SHP77 (cell line): ENCODE results near the gene TUBB4B.

Experiments
- DNase-seq, 2 experiments: peaks; one replicate each; lab custom pipeline; 2025; lab: John Stamatoyannopoulos, UW

TUBB4B gene

DNA sequence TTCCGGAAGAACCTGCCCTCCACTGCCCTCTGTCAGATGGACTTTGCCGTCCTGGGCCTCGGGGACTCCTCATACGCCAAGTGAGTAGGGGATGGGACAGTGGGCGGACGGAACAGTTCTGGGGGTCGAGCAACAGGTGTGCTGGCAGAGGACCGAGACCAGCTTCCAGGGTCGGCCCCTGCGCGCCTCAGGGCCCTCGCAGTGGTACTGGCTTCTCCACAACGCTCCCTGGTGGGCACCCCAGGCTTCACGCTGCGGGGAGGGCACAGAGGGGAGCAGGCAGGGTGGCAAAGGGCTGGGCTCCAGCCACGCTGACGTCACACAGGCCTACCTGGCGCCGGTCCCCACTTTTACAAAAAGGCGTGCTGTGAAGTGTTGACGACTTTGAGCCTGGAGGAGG, 28.6 kb upstream of the TUBB4B start:
- no peak for DNase-seq

GRCh38 chr9:137213160-137214060, 27.7 kb upstream of the TUBB4B start:
- no peak for DNase-seq

DNA sequence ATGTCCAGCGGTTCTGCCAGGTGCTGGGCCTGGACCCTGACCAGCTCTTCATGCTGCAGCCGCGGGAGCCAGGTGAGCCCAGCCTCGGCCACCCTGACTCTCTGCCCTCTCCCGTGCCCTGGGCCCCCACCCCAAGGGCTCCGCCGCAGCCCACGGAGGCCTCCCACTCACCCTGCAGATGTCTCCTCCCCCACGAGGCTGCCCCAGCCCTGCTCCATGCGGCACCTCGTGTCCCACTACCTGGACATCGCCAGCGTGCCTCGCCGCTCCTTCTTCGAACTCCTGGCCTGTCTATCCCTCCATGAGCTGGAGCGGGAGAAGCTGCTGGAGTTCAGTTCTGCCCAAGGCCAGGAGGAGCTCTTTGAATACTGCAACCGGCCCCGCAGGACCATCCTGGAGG, 26.5 kb upstream of the TUBB4B start:
- DNase-seq, result no peak

GRCh38 chr9:137215196-137215986, 25.7 kb upstream of the TUBB4B start:
- no peak for DNase-seq

DNA sequence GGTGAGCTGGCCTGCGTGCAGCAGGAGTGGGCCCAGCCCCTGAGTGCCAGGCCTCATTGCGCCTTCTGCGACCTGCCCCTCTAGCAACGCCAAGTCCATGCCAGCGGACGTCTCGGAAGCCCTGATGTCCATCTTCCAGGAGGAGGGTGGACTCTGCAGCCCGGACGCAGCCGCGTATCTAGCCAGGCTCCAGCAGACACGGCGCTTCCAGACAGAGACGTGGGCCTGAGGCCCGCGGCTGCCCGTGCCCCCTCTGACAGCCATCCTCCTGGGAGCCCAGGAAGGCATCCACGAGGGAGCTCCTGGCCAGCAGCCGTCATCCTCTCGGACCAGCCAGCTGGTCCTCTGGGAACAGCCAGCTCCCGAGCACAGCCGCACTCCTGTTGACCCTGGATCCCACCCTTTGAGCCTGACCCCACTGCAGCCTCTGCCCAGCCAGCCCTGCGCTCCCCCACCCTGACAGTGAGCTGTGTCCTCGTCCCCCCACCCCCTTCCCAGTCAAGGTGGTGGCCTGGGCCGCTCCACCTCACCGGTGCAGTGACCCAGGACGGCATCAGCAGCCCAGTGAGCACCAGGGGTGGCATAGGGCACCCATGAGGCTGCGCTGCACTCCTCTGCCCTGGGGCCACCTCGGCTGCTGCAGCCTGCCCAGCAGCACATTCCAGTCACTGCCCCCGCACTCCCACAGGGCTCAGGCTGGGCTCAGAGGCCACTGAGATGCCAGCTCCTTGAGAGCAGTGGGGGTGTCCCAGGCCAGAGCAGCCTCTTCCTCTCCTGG, 24.7 kb upstream of the TUBB4B start:
- DNase-seq, result no peak

DNA sequence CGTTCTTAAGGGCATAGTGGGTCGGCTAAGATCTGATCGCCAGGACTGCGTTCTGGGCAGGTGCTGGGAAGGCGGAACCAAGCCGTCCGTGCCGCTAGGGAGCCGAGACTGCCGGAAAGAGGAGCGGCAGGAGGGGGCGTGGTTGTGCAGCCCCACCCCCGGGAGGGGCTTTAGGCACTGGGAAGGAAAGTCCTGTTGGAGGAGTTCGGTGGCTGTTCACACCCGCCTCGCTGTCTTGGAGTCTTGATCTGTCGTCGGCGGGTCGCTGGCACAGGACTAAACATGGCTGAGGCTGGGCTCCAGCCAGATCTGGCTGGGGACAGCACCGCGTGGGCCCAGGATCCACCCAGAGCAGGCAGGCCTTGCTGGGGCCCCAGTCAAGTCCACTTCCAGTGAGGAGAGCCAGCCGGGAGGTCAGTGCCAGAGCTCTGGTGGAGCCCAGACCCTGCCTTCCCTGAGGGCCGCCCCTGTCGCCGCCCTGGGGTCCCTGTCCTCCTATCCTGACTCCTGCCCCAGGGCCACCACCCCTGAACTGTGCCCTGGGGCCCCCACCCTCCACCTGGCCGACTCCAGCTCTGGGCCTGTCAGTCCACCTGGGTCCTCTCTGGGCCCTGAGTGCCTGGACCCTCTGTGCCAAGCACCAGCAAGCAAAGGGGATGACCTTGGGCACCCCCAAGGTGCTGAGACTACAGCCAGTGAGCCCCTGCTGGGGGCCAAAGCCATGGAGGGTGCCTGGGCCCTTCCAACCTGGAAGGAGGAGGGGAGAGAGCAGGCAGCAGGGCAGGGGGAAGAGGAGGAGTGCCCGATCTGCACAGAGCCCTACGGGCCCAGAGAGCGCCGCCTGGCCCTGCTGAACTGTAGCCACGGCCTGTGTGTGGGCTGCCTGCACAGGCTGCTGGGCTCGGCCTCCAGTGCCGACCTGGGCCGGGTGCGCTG, 23.5 kb upstream of the TUBB4B start:
- DNase-seq, result no peak

DNA sequence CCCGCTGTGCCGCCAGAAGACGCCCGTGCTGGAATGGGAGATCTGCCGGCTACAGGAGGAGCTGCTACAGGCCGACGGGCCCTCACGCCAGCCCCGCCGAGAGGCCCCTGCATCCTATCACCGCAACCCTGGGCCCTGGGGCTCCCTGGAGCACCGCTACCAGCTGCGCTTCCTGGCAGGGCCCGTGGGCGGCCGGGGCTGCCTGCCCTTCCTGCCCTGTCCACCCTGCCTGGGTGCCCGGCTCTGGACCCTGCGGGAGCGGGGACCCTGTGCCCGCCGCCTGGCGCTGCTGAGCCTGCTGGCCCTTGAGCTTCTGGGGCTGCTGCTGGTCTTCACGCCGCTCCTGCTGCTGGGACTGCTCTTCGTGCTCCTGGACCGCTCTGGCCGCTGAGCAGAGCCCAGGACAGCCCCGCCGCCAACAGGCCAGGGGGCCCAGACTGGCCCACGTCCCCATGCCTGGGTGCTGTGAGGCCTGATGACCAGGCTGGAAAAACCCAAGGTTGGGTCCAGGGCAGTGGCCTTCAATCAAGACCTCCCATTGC, 22.8 kb upstream of the TUBB4B start:
- DNase-seq, result no peak

- DNase-seq, result peak in 1 of 2 experiments; percentile 39
Observed at GRCh38 chr9:137218754-137219271, 22.3 kb upstream of the TUBB4B start.

GRCh38 chr9:137219757-137220316, 21.2 kb upstream of the TUBB4B start:
- DNase-seq, result no peak

GRCh38 chr9:137220317-137221094, 20.6 kb upstream of the TUBB4B start:
- DNase-seq, result no peak

GRCh38 chr9:137221095-137221505, 20.0 kb upstream of the TUBB4B start:
- DNase-seq, result no peak

GRCh38 chr9:137221506-137222111, 19.5 kb upstream of the TUBB4B start:
- no peak for DNase-seq

DNA sequence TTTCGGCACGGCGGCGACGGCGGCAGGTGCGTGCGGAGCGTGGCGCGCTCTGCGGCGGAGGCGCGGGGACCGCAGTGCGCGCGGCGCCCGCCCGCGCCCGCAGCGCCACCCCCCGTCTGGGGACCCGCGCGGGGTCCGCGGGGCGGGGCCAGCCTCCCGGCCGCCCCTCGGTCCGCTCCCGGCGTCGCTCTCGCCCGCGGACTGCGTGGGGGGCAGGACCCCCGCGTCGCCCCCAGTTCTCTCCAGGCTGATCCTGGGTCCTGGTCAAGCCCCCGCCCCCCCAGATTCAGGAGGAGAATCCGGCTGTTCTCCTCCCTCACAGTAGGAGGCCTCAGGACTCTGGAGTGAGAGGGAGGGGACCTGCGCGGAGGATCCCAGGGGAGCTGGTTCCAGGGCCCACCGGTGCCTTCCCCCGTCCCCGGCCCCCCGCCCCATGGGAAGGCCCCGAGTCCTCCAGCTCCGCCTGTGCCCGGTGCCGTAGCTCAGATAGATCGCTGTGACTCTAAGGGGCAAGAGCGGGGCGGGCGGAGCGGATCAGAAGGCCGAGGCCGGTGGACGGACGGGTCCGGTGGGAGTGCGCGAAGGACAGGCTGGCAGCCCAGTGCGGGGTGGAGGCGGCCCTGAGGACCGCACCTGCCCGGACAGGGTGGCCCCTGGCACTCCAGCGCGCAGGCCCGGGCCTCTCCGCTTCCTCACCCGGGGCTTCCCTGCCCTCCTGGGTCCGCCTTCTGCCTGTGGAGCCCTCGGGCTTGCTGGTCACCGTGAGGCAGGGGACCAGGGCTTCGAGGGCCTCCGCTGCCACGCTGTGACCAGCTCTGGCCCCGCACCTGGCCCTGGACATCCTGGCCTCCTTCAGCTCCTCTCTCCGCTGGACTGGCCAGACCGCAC, 18.7 kb upstream of the TUBB4B start, which contains the start of gene RNF208:
TSS of gene RNF208 (minus strand) at position 51 of the 888 bp plus-strand sequence. CDS start 1,028 bp downstream, outside the sequence.
- no peak for DNase-seq

- peak; percentile 96 to 97 for DNase-seq
Observed at GRCh38 chr9:137223078-137223970, 17.8 kb upstream of the TUBB4B start.

DNA sequence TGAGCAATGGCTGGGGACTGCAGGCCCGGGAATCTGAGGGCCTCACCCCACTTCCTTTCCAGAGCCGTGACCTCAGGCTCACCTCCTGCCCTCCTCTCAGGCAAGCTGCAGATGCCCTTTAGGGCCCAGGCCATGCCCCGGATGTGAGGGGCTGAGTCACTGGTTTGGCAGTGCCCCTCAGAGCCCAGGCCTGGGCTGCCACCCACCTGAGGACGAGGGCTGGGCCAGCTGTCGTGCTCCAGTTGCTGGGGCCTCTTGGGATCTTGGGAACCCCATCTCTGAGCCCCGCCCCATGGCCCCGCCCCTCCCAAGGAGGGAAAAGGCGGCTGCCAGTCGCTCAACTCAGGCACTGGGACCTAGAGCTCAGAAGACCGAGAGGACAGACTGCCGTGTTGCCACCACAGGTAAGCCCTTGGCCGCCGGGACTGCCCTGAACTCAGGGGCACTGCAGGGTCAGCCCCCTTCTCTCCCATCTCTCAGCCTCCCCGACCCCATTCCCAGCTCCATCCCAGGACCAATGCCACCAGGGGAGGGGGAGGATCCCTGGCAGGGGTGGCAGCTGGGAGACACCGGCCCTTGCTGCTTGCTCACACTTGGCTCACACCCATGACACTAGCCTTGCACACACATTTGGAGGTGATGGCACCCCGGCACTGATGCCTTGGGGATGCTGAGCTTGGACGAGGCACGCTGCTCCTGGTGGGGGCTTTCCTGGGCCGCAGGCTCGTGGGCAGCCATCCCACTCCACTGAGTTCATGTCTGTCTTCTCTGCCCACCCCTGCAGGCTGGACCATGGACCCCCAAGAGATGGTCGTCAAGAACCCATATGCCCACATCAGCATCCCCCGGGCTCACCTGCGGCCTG, 16.0 kb upstream of the TUBB4B start, which contains the start of gene CYSRT1:
TSS of gene CYSRT1 (plus strand) at position 345 of the 865 bp plus-strand sequence. CDS start at position 793, 448 bp downstream.
- DNase-seq, result no peak
